Caco-2 (cell line): ENCODE results near the gene MTAP. TPM values are rescaled to one million over a fixed set of nuclear protein-coding genes. Genes with fewer than 3 reads are reported as not detected.

Source experiments
- BruUV-seq: library from RNA; stranded (reverse); fragments of 400-500 nt; replicated peaks from 2 replicates; lab custom pipeline; 2021; lab: Mats Ljungman, UMichigan
- CTCF ChIA-PET: fragments of 300-600 bp; sonication (Branson Sonifier 250); formaldehyde crosslinking; loops from one replicate; lab custom pipeline; 2022; ENCODE audit warnings: antibody characterized with exemption; lab: Charles Lee
- POLR2A ChIA-PET: fragments of 300-600 bp; sonication (Branson Sonifier 250); formaldehyde crosslinking; loops from one replicate; lab custom pipeline; 2022; ENCODE audit warnings: antibody characterized with exemption; lab: Charles Lee
- DNase-seq, 2 experiments: peaks; one replicate each; pipeline versions ENCODE4 v3.0.0 to v3.0.0-alpha.2; 2020 to 2022
- H3K27me3 ChIP-seq: replicated peaks from 2 replicates; pipeline ENCODE4 v1.6.0; 2011; ENCODE audit warnings: low read length; ENCODE audit not compliant: control insufficient read depth, insufficient read depth
- H3K36me3 ChIP-seq: 2 replicates; pipeline ENCODE4 v1.5.1; 2011; ENCODE audit warnings: low read length; ENCODE audit not compliant: control insufficient read depth, insufficient read depth
- H3K4me1 ChIP-seq: fragments of 250-450 bp; sonication (Bioruptor Pico); 2 replicates; pipeline ENCODE4 v1.5.1; 2020; ENCODE audit warnings: mild to moderate bottlenecking
- H3K4me3 ChIP-seq: 2 replicates; pipeline ENCODE4 v1.5.1; 2011; ENCODE audit warnings: low read depth, mild to moderate bottlenecking, control low read depth, low read length
- H3K9me3 ChIP-seq: fragments of 250-450 bp; sonication (Bioruptor Pico); 2 replicates; pipeline ENCODE4 v1.5.1; 2020; ENCODE audit warnings: mild to moderate bottlenecking, moderate library complexity
- H3K27ac Mint-ChIP-seq: one replicate; pipeline ENCODE4 v1.8.0; 2022; ENCODE audit warnings: mixed read lengths; ENCODE audit not compliant: unreplicated experiment
- H3K27me3 Mint-ChIP-seq: one replicate; pipeline ENCODE4 v1.8.0; 2022; ENCODE audit warnings: mixed read lengths; ENCODE audit not compliant: insufficient read depth, unreplicated experiment
- H3K36me3 Mint-ChIP-seq: one replicate; pipeline ENCODE4 v1.8.0; 2022; ENCODE audit warnings: mild to moderate bottlenecking, mixed read lengths; ENCODE audit not compliant: insufficient read depth, unreplicated experiment
- H3K4me1 Mint-ChIP-seq: one replicate; pipeline ENCODE4 v1.8.0; 2022; ENCODE audit warnings: low read depth, mixed read lengths; ENCODE audit not compliant: unreplicated experiment
- H3K4me3 Mint-ChIP-seq: one replicate; pipeline ENCODE4 v1.8.0; 2022; ENCODE audit warnings: mild to moderate bottlenecking, moderate library complexity, mixed read lengths; ENCODE audit not compliant: unreplicated experiment
- H3K9me3 Mint-ChIP-seq: one replicate; pipeline ENCODE4 v1.8.0; 2022; ENCODE audit warnings: mixed read lengths; ENCODE audit not compliant: unreplicated experiment
- intact Hi-C: fragments of 100-400 bp; cut with micrococcal nuclease; formaldehyde crosslinking; loops from one replicate; pipeline ENCODE4 v1.10.0; 2022; ENCODE audit not compliant: unreplicated experiment
- total RNA-seq: library from RNA; stranded (reverse); gene quantifications from 2 replicates; pipeline ENCODE4 v1.2.3, GENCODE V29; 2022
- TF ChIP-seq, protein P1 (sequence below), 2 experiments: fragments of 200-600 bp in 1 of 2; IDR thresholded peaks; 1 replicate in 1 of 2; 2 replicates in 1 of 2; pipeline versions ENCODE4 v1.5.1 to v1.8.0; 2011 to 2022; ENCODE audit warnings: antibody characterized with exemption in 1 of 2, control low read depth in 1 of 2, inconsistent platforms in 1 of 2, low read depth in 1 of 2, low read length in 1 of 2, mild to moderate bottlenecking in 1 of 2, moderate library complexity in 1 of 2; ENCODE audit not compliant: insufficient read depth in 1 of 2, severe bottlenecking in 1 of 2, unreplicated experiment in 1 of 2

The MTAP gene
- total RNA-seq, 1 experiment from 2014 or later: 53.3 TPM

GRCh38 chr9:21970800-21971640, 168.6 kb downstream of the MTAP start:
- TF ChIP-seq, protein P1, sequence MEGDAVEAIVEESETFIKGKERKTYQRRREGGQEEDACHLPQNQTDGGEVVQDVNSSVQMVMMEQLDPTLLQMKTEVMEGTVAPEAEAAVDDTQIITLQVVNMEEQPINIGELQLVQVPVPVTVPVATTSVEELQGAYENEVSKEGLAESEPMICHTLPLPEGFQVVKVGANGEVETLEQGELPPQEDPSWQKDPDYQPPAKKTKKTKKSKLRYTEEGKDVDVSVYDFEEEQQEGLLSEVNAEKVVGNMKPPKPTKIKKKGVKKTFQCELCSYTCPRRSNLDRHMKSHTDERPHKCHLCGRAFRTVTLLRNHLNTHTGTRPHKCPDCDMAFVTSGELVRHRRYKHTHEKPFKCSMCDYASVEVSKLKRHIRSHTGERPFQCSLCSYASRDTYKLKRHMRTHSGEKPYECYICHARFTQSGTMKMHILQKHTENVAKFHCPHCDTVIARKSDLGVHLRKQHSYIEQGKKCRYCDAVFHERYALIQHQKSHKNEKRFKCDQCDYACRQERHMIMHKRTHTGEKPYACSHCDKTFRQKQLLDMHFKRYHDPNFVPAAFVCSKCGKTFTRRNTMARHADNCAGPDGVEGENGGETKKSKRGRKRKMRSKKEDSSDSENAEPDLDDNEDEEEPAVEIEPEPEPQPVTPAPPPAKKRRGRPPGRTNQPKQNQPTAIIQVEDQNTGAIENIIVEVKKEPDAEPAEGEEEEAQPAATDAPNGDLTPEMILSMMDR (IDR thresholded peaks at IDR 0.05; ENCODE audit: insufficient read depth in 1 of 2, low read depth in 1 of 2, low read length in 1 of 2, severe bottlenecking in 1 of 2, unreplicated experiment in 1 of 2): no peak
- ChIA-PET POLR2A (no interaction called here), CTCF (interaction anchor here (0.6 kb wide), 1 partner anchor 148 kb away, joined by 3 read pairs; no protein-coding TSS in a partner anchor)
- H3K27ac Mint-ChIP-seq: no peak overlapping the region
- no peaks in the 10 kb centered on the region for H3K27me3 Mint-ChIP-seq
- no TSS peak for BruUV-seq
- no peak overlapping the region for H3K4me3 Mint-ChIP-seq
- H3K9me3 Mint-ChIP-seq: no peaks in the 10 kb centered on the region
- no peaks in the 10 kb centered on the region for H3K4me1 ChIP-seq
- no peaks in the 10 kb centered on the region for H3K4me1 Mint-ChIP-seq
- peaks cover 5% of the 10 kb centered on the region for H3K36me3 Mint-ChIP-seq
- H3K9me3 ChIP-seq: no peaks in the 10 kb centered on the region
- intact Hi-C loops: no loop called here
- H3K36me3 ChIP-seq: no peaks in the 10 kb centered on the region
- no peak overlapping the region for H3K4me3 ChIP-seq
- no peaks in the 10 kb centered on the region for H3K27me3 ChIP-seq
- no peak for DNase-seq

- Histone ChIP-seq H3K27me3 (no peaks in the 10 kb centered on the region), H3K4me3 (no peak overlapping the region), H3K9me3 (no peaks in the 10 kb centered on the region), H3K4me1 (no peaks in the 10 kb centered on the region), H3K36me3 (no peaks in the 10 kb centered on the region)
- Mint-ChIP-seq H3K36me3 (peaks cover 5% of the 10 kb centered on the region), H3K27ac (no peak overlapping the region), H3K4me3 (no peak overlapping the region), H3K27me3 (no peaks in the 10 kb centered on the region), H3K9me3 (no peaks in the 10 kb centered on the region), H3K4me1 (no peaks in the 10 kb centered on the region)
- TF ChIP-seq, protein P1 (IDR thresholded peaks at IDR 0.05; ENCODE audit: insufficient read depth in 1 of 2, low read depth in 1 of 2, low read length in 1 of 2, severe bottlenecking in 1 of 2, unreplicated experiment in 1 of 2): no peak
- DNase-seq: no peak
- BruUV-seq: no TSS peak
- intact Hi-C loops: no loop called here
- ChIA-PET POLR2A (no interaction called here), CTCF (no interaction called here)
These were observed 169.9 kb downstream of the MTAP start for GRCh38 chr9:21972361-21972760.

DNA sequence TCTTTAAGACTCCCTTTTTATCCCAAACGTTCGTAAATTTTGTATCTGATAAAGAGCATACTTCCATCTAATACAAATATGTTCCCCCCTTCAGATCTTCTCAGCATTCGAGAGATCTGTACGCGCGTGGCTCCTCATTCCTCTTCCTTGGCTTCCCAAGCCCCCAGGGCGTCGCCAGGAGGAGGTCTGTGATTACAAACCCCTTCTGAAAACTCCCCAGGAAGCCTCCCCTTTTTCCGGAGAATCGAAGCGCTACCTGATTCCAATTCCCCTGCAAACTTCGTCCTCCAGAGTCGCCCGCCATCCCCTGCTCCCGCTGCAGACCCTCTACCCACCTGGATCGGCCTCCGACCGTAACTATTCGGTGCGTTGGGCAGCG, 171.9 kb downstream of the MTAP start:
- H3K36me3 Mint-ChIP-seq: peaks cover 5% of the 10 kb centered on the region
- no peaks in the 10 kb centered on the region for H3K27me3 ChIP-seq
- CTCF ChIA-PET: no interaction called here
- peaks cover 5% of the 10 kb centered on the region for H3K4me1 Mint-ChIP-seq
- DNase-seq: no peak
- H3K27me3 Mint-ChIP-seq: no peaks in the 10 kb centered on the region
- no peak overlapping the region for H3K4me3 ChIP-seq
- BruUV-seq: no TSS peak
- H3K9me3 Mint-ChIP-seq: no peaks in the 10 kb centered on the region
- intact Hi-C loops: no loop called here
- TF ChIP-seq, protein P1 (IDR thresholded peaks at IDR 0.05; ENCODE audit: insufficient read depth in 1 of 2, low read depth in 1 of 2, low read length in 1 of 2, severe bottlenecking in 1 of 2, unreplicated experiment in 1 of 2): no peak
- POLR2A ChIA-PET: no interaction called here
- H3K27ac Mint-ChIP-seq: no peak overlapping the region
- H3K4me3 Mint-ChIP-seq: no peak overlapping the region
- no peaks in the 10 kb centered on the region for H3K36me3 ChIP-seq
- no peaks in the 10 kb centered on the region for H3K4me1 ChIP-seq
- H3K9me3 ChIP-seq: no peaks in the 10 kb centered on the region
